Measurements from ENCODE around the gene CACNA1B. TPM values are rescaled to one million over a fixed set of nuclear protein-coding genes. Genes with fewer than 3 reads are reported as not detected.
"Not testable (repeated sequence)": the region's sequence is repeated elsewhere in the genome, so short reads cannot be mapped to it uniquely, and the experiment has no call there.

Gene CACNA1B
- 0.07 TPM in 2 replicates for total RNA-seq

DNA sequence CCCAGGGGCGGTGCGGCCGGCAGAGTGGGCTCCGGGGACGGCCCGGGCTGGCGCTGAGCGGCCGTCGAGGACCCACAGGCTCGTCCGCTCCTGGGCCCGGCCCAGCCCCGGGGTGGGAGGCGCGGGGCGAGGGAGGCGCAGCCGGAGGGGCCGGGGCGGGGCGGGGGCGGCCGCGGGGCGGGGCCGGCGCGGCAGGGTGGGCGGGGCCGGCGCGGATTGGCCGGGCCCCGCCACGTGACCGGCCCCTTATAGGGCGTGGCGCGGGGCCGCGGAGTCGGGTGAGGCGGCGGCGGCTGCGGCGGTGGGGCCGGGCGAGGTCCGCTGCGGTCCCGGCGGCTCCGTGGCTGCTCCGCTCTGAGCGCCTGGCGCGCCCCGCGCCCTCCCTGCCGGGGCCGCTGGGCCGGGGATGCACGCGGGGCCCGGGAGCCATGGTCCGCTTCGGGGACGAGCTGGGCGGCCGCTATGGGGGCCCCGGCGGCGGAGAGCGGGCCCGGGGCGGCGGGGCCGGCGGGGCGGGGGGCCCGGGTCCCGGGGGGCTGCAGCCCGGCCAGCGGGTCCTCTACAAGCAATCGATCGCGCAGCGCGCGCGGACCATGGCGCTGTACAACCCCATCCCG, at the start of gene CACNA1B:
CACNA1B (plus strand) TSS at position 277 of the 617 bp plus-strand sequence; CDS start at position 429, 152 bp downstream.
- not testable (repeated sequence) for DNase-seq (ENCODE audit: low read depth, low spot score)

DNA sequence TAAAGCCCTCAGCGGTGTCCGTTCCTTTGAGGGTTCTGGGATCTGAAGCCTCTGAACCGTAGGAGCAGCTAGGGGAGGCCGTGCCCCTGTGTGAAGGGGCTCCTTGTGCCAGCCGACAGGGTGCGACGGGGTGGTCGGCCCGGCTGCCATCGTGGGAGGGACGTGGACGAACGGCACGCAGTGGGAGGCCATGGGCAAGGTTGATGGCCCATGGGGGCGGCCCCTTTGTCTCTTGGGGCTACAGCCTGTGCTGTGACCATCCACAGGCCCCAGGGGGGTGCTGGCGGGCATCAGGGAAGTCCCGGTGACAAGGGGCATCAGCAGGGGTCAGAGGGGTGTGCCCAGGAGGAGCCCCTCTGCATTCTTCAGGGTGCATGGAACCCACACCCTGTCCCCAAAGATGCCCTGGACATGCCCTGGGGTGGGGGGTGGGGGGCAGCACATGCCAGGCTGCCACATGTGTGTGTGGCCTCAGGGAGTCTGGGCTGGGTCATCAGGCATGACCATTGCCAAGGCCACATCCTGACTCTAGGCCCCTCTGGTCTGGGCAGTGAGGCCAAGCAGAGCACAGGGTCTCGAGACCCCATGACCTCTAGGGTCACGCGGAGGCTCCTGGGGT, 49.6 kb upstream of the CACNA1B start:
- DNase-seq (ENCODE audit: low read depth, low spot score) = no peak

DNA sequence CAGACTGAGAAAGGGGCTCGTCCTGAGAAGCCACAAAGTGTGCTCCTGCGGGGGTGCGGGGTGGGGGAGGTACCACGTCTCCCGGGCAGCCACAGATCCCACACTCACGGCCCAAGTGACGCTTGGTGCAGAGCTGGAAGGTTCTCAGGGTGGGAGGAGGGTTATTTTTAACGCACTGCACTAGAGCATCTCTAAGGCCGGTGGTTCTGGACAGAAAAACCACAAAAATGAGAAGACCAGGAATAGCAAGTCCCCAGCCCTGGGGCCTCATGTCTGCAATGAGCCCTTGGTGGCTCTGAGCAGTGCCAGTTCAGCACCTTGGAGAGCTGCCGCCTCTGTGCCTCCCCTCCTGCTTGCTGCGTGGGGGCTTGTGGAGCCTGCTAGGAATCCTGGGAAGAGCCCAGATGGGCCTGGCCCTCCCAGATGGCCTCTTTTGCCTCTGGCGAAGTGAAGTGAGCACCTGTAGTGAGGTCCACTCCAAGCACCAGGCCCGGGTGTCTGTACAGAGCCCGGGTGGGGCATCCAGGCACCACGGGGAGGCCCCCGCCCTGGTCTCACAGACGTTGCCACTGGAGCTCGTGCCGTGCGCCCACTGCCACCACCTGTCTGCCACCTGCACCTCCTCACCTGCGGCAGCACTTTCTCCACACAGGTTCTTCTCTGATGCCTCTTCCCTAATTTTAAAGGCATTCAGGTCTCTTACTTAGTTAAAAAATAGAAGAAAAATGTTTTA, 48.9 kb upstream of the CACNA1B start:
- DNase-seq (ENCODE audit: low read depth, low spot score) = no peak

DNA sequence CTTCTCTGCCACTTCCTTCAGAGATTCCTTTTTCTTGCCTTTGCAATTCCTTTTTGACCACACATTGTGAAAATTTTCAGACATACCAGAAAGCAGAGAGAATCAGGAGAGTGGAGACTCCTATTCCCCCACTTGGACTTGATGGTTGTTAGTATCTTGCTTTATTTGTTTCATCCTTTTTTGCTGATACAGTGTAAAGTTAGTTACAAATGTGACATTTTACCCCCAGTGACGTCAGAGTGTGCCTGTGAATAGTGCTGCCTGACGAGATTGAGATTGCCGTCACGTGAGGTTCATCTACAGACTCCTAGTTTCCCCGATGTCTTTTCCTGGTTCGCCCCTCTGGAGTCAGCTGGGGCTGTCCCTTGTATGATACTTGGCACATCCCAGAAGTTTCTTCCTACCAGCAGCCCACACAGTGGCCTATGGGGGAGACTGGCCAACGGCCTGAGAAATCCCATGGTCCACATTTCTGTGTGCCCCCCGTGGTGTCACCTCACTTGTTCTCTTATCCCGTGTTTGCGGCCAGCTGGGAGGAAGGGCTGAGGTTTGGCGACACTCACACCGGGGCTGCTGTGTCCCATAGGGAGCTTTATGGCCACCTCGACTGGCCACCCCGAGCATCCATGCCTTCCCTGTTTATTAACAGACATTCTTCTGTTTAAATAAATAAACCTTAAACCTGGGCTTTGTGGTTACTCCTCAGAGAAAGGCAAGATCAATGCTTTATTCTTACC, 48.2 kb upstream of the CACNA1B start:
- no peak for DNase-seq (ENCODE audit: low read depth, low spot score)

DNA sequence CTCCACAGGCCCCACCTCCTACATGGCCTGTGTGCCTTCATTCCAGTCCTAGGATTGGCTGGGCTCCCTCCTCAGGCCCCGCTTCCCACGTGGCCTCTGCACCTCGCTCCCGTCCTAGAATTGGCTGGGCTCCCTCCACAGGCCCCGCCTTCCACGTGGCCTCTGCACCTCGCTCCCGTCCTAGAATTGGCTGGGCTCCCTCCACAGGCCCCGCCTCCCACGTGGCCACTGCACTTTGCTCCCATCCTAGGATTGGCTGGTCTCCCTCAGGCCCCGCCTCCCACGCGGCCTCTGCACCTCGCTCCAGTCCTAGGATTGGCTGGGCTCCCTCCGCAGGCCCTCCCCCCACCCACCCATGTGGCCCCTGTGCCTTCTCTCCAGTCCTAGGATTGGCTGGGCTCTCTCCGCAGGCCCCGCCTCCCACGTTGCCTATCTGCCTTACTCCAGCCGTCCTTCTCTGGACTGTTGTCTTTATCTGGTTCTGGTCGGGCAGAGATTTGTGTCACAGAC, 45.3 kb upstream of the CACNA1B start:
- no peak for DNase-seq (ENCODE audit: low read depth, low spot score)

DNA sequence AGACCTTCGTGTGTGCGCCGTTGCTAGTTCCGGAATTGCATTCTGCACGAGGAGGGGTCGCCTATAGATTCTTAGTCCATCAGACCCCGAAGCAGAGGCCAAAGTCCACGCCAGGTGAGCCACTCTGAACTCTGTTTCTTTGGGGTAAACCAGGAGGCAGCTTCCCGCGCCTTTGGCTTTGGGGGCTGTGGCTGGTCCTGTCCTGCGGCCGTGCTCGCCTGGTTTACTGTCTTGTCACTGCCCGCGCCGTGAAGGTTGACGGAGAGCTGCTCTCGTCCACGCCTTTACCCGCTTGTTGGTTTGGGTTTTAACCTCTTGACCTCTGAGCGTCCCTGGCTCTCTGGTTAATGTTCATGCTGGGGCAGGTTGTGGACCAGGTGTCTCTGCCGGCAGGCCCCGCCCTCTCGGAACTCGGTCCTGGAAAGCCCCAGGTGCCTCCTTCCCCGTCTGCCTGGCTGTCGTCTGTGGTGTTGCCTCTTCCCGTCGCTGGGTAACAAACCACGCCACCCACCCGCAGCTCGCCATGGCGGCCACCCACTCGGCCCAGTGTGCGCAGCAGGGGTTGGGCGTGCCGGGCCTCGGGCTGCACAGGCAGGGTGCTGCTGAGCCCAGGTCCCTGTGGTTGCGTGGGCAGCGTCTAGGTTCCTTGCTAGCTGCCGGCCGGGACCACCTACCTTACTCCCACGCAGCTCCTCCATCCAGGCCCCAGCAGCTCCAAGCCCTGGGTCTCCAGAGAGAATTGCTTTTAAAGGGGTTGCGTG, 44.6 kb upstream of the CACNA1B start:
- no peak for DNase-seq (ENCODE audit: low read depth, low spot score)

DNA sequence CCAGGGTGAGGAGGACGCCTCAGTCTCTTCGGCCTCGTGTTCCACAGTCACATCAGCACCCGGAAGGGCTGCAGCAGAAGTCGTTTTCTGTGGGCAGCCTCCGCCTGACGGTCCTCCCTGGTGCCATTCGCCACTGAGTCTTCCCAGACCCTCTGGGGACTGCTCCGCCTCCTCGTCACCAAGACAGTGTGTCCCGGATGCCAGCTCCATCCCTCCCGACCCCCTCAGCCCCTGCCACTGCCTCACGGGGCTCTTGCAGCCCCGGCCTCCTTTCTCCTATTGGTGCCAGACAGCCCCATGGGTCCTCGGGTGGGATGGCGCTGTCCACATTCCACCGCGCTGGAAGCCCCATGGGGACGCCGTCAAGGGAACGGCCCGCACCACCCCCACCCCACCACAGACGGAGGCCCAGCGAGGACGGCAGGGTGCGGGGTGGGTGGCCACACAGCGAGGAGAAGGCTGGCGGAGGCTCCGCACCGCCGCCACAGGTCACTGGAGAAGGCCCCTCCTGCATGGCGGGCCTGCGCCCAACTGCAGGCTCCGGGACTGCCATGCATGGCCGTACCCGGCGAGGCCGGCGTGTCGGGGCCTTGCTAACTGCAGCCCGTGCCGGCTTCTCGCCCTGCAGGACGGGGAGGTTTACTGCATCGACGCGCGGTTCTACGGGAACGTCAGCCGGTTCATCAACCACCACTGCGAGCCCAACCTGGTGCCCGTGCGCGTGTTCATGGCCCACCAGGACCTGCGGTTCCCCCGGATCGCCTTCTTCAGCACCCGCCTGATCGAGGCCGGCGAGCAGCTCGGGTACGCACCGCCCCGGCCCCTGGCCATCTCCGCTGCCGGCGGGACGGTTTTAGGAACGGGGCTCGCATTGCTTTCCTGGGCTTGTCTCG, 43.6 kb upstream of the CACNA1B start:
- no peak for DNase-seq (ENCODE audit: low read depth, low spot score)

DNA sequence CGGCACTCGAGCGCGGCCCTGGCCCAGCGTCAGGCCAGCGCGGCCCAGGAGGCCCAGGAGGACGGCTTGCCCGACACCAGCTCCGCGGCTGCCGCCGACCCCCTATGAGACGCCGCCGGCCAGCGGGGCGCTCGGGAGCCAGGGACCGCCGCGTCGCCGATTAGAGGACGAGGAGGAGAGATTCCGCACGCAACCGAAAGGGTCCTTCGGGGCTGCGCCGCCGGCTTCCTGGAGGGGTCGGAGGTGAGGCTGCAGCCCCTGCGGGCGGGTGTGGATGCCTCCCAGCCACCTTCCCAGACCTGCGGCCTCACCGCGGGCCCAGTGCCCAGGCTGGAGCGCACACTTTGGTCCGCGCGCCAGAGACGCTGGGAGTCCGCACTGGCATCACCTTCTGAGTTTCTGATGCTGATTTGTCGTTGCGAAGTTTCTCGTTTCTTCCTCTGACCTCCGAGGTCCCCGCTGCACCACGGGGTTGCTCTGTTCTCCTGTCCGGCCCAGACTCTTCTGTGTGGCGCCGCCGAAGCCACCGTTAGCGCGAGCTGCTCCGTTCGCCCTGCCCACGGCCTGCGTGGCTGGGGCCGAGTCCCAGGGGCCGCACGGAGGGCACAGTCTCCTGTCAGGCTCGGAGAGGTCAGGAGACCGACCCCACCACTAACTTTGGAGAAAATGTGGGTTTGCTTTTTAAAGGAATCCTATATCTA, 42.6 kb upstream of the CACNA1B start:
- no peak for DNase-seq (ENCODE audit: low read depth, low spot score)

DNA sequence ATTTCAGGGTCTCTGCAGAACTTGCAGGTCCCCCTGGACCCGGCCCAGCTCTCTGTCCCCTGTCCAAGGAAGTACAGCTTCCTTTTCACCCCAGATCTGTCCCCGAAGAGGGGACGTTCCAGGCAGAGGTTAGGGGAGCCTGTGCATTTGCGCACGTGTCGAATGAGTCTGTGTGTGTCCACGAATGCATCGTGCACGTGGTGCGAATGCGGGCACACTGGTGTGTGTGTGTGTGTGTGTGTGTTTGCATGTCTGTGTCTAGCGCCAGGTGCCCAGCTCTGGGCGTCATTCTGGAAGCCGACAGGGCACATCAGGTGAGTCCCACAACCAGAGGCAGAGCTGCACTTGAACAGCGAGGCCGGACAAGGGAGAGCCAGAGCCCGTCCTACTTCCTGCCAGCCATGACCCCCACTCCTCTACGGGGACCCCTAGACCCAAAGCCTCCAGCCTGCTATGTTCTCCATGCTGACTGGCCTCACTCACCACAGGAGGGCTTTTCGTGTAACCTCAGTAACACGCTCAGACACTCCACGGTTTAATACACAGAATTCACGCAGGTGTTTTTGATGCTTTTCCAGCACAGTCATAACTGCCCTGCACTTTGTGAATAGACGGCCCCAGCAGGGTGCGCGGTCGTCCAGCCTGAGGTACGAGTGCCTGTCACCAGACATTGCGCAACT, 41.3 kb upstream of the CACNA1B start:
- DNase-seq (ENCODE audit: low read depth, low spot score) = no peak

DNA sequence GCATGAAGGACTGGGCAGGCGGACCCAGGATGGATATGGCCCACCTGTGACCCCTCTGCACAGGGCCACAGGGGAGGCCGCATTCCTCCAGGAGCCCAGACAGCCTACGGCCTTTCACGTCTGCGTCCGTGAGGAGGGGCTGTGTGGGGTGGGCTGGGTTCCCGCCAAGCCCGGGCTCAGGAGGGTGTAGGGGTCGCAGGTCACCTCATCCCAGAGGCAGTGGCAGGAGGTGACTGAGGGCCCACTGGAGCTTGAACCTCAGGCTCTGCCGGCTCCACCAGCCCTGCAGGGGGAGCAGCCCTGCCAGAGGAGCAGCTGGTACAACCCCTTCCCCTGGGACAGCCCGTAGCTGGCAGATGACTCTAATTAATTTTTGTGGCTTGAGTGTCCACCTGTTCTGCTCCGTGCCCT, 40.7 kb upstream of the CACNA1B start:
- no peak for DNase-seq (ENCODE audit: low read depth, low spot score)

DNA sequence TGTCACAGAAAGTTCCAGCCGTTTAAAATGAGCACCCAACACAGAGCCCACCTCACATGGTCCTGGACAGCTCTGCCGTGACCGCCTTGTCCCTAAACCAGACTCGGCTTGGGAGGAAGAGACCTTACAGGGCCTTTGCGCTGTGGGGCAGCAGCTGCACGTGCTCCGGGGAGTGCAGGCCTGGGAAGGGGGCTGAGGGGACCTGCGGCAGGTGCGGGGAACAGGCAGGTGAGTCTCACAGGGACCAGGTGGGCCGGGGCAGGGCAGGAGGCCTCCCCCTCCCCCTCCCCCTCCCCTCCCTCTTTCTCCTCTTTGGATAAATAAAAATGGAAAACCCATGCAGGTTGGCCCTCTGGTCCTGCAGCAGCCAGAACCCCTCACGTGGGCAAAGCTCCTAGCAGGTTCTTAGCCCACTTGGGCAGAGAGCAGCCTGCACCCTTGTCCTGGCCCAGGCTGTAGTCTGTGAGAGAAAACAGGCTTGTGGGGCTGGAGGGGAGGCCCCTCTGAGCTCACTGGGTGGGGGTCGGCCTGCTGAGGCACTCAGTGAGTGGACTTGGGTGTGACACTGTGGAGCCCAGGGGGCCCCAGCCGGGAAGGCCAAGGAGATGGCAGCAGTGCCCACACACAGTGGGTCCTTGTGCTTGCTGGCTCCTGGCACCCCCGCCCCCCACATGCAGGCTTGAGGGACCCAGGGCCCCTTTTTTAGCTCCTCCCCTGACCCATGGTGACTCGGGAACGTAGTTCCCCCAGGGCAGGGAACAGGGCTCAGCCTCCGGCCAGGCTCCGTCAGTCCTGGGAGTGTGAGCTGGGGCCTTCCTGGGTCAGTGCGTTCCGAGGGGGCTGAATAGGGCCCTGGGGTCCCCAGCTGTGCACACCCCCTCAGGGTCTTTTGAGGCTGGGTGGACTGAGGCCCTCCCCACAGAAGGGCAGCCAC, 40.0 kb upstream of the CACNA1B start:
- no peak for DNase-seq (ENCODE audit: low read depth, low spot score)

DNA sequence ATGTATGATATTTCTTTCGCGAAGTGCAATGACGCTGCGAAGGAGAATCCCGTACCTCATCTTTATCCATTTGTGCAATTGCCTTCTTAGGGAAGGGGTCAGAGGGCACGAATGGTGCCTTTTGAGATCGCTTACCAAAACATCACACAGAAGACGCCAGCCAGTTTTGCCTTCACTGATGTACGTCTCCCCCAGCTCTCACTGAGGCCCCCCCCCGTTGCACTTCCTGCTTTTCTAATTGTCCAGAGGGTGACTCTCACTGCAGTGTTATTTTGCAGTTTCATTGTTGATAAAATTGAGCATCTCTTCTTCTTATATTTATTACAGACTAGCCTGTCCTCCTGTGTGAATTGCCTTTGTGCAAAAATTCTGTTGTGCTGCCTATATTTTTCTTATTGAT, 39.0 kb upstream of the CACNA1B start:
- no peak for DNase-seq (ENCODE audit: low read depth, low spot score)

DNA sequence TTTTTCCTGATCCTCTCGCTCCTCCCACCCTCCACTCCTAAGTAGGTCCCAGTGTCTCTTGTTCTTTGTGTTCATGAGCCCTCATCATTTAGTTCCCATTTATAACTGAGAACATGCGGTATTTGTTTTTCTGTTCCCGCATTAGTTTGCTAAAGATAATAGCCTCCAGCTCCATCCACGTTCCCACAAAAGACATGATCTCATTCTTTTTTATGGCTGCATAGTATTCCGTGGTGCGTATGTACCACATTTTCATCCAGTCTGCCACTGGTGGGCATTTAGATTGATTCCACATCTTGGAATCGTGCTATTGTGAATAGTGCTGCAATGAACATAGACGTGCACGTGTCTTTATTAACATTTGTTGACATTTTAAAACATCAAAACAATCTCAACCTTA, 34.2 kb upstream of the CACNA1B start:
- DNase-seq (ENCODE audit: low read depth, low spot score) = no peak

DNA sequence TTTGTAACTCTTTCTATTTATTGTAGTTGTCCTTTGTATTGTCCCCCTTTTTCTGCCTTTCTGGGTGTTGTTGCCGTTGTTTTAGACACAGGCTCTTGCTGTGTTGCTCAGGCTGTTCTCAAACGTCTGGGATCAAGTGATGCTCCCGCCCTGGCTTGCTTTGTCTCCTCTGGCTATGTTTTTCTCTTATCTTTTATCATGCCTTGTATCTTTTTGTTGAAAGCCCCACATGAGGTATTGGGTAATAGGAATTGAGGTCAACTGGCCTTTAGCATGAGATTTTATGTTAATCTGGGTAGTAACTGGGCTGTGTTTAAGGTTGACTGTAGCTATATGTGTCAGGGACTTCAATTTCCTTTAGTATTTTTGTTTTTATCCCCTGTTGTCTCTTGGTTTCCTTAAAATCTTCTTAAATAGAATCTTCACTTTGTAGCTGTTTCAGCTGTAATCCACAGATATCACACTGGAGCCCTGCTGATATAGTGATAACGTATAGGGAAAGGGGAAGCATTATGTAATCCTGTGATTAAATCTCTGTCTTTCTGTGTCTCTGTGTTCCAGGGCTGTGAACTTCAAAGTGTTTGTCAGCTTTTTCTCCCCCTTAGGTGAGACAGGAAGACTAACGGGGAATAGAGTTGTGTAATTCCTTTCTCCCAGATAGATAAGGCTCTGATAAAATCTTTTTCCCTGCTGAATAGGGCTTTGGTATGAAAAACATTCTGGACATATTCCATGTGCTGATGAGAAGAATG, 25.9 kb upstream of the CACNA1B start:
- no peak for DNase-seq (ENCODE audit: low read depth, low spot score)

DNA sequence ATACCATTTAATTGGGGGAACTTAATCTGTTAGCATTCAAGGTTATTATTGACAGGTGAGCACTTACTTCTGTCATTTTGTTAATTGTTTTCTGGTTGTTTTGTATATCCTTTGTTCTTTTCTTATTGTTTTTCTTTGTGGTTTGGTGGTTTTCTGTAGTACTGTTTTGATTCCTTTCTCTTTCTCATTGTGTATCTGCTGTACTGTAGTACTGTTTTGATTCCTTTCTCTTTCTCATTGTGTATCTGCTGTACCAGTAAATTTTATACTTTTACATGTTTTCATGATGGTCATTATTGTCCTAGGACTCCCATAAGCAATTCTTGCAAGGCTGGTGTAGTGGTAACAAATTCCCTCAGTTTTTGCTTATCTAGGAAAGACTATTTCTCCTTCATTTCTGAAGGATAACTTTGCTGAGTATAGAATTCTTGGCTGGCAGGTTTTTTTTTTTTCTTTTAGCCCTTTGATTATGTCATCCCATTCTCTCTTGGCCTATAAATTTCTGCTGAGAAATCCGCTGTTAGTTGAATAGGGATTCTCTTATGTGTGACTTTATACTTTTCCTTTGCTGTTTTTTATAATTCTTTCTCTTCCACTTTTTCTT, 24.1 kb upstream of the CACNA1B start:
- DNase-seq (ENCODE audit: low read depth, low spot score) = no peak

DNA sequence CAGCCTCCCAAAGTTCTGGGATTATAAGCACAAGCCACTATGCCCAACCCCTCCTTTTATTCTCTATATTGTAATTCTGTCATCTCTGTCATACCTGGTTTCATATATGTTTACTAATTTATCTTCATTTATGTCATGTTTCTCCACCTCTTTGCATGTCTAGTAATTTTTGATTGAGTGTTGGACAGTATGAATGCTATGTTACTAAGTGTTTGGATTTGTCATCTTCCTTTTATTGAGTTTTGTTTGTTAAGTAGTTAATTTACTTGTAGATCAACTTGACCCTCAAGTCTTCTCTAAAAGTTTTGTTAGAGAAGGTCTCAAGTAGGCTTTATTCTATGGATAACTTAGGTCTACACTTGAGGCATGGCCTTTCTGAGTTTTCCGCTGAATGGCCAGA, 17.2 kb upstream of the CACNA1B start:
- no peak for DNase-seq (ENCODE audit: low read depth, low spot score)

All from pulmonary artery endothelial cell (primary cell).